Right lobe of liver (tissue), 6 donors: ENCODE data around the gene GALNS. TPM values are rescaled to one million over a fixed set of nuclear protein-coding genes. Genes with fewer than 3 reads are reported as not detected.
"Not testable (repeated sequence)": the region's sequence is repeated elsewhere in the genome, so short reads cannot be mapped to it uniquely, and the experiment has no call there.

Experiments
- ATAC-seq, 4 donors: fragments of 200-7000 bp; cut with Tn5 transposase; one replicate each; pipeline ENCODE4 v1.9.1; 2020; ENCODE audit warnings: mild to moderate bottlenecking in 4 of 4, moderate library complexity in 4 of 4
- DNase-seq, 3 donors: peaks; one replicate each; pipeline ENCODE4 v3.0.0-alpha.2; 2020
- H3K27ac ChIP-seq, 3 donors: fragments of 200-600 bp; one replicate each; pipeline ENCODE4 v1.8.0; 2022
- H3K27me3 ChIP-seq, 2 donors: fragments of 200-600 bp; one replicate each; pipeline ENCODE4 v1.8.0; 2022
- H3K36me3 ChIP-seq, 4 donors: fragments of 200-600 bp; sonication (generic) in 1 of 4; one replicate each; pipeline versions ENCODE4 v1.5.1 to v1.8.0; 2017 to 2022; ENCODE audit warnings: control low read depth in 1 of 4
- H3K4me1 ChIP-seq, 4 donors: fragments of 200-600 bp; sonication (generic) in 1 of 4; one replicate each; pipeline versions ENCODE4 v1.5.1 to v1.8.0; 2017 to 2022; ENCODE audit warnings: control low read depth in 1 of 4
- H3K4me3 ChIP-seq, 3 donors: fragments of 200-600 bp; one replicate each; pipeline ENCODE4 v1.8.0; 2022
- H3K9me3 ChIP-seq, 4 donors: fragments of 200-600 bp; sonication (generic) in 1 of 4; one replicate each; pipeline versions ENCODE4 v1.5.1 to v1.8.0; 2017 to 2022; ENCODE audit warnings: control low read depth in 1 of 4
- CTCF ChIP-seq, 4 donors: fragments of 200-600 bp in 3 of 4; fragments of 450-650 bp in 1 of 4; IDR thresholded peaks; one replicate each; pipeline versions ENCODE4 v1.5.1 to v1.8.0; 2016 to 2022; ENCODE audit warnings: antibody characterized with exemption in 4 of 4, mild to moderate bottlenecking in 2 of 4
- POLR2A ChIP-seq: fragments of 450-650 bp; IDR thresholded peaks from one replicate; pipeline ENCODE4 v1.6.1; 2017; ENCODE audit warnings: antibody characterized with exemption, mild to moderate bottlenecking
- WGBS: methylation state at CpG from one replicate; pipeline ENCODE4 v1.1.6; 2018; ENCODE audit warnings: low coverage, low lambda C conversion rate; ENCODE audit not compliant: insufficient coverage; ENCODE audit errors: missing lambda C conversion rate; 5-methylcytosine and 5-hydroxymethylcytosine counted together
- intact Hi-C, 2 donors: fragments of 100-400 bp; cut with DNase I; formaldehyde crosslinking; loops; one replicate each; pipeline versions ENCODE4 v1.11.2 to v1.14.1; 2022
- total RNA-seq, 6 experiments: library from RNA; depleted of rRNA in 2 of 6; stranded (reverse); fragments of >200 nt in 2 of 6; fragmentation: NEBNext Ultra II Directional in 3 of 6; extraction: Animal tissue kit (Norgen Biotek cat#: 25700) in 3 of 6; gene quantifications; one replicate each; pipeline versions ENCODE4 v1.1.0 to v1.2.4, GENCODE V29; 2016 to 2023
- donor health status: DM: no; HTN: yes; CAD: no.
- donor health status: DM: no; HTN: no; CAD: no.
- donor health status: DM: no; HTN: no; CAD: no.
- donor health status: DM: no; HTN: yes; CAD: no.
- donor health status: DM: no; HTN: yes; CAD: no.

Gene GALNS
- total RNA-seq, 6 experiments from 2014 or later, result 9.2 to 20.6 (median 16.5) TPM

- no peaks in the 10 kb centered on the region for H3K27me3 ChIP-seq
- no peak for DNase-seq
- WGBS, result 53% methylated on average over 15 of the region's 24 CpGs
- H3K4me1 ChIP-seq, result peaks cover 0 to 17% (median 5%) of the 10 kb centered on the region in 4 donors
- H3K27ac ChIP-seq, result no peak overlapping the region
- no peak overlapping the region for H3K4me3 ChIP-seq
- H3K9me3 ChIP-seq, result no peaks in the 10 kb centered on the region
- ATAC-seq, result peak in 3 of 4 donors; percentile 9 to 34 (median 26)
- TF ChIP-seq POLR2A (no peak), CTCF (IDR thresholded peaks at IDR 0.05) (no peak)
- intact Hi-C loops, result no loop called here
- no peaks in the 10 kb centered on the region for H3K36me3 ChIP-seq
These were observed 66.2 kb downstream of the GALNS start for GRCh38 chr16:88790312-88791211.

GRCh38 chr16:88789594-88789993 lies 67.2 kb downstream of the GALNS start:
- no peak overlapping the region for H3K4me3 ChIP-seq
- H3K27me3 ChIP-seq, result no peaks in the 10 kb centered on the region
- TF ChIP-seq POLR2A (no peak), CTCF (IDR thresholded peaks at IDR 0.05) (no peak)
- no peak overlapping the region for H3K27ac ChIP-seq
- H3K4me1 ChIP-seq, result peaks cover 0 to 17% (median 5%) of the 10 kb centered on the region in 4 donors
- no peak for DNase-seq
- no peaks in the 10 kb centered on the region for H3K9me3 ChIP-seq
- H3K36me3 ChIP-seq, result no peaks in the 10 kb centered on the region
- WGBS, result 82% methylated on average over 4 of the region's 7 CpGs
- ATAC-seq, result no peak
- intact Hi-C loops, result loop anchor here in 1 of 2 donors (5.0 kb wide), 1 partner anchor 47 kb away; no protein-coding TSS in a partner anchor

- H3K4me3 ChIP-seq, H3K36me3 ChIP-seq, ATAC-seq, H3K27ac ChIP-seq, DNase-seq, H3K27me3 ChIP-seq, H3K9me3 ChIP-seq: not testable (repeated sequence)
- intact Hi-C loops, result loop anchor here in 1 of 2 donors (5.0 kb wide), 1 partner anchor 46 kb away; no protein-coding TSS in a partner anchor
- WGBS, result 97% methylated on average over 8 of the region's 8 CpGs
- peaks cover 0 to 21% (median 8%) of the 10 kb centered on the region in 4 donors for H3K4me1 ChIP-seq
These were observed 68.0 kb downstream of the GALNS start for GRCh38 chr16:88788749-88789148.

- peaks cover 0 to 30% (median 13%) of the 10 kb centered on the region in 4 donors for H3K4me1 ChIP-seq
- peak overlapping the region in 2 of 3 donors; percentile 9 to 67 for H3K27ac ChIP-seq
- ATAC-seq, result peak; percentile 53 to 76 (median 62)
These were observed 69.0 kb downstream of the GALNS start for GRCh38 chr16:88787579-88788314.

More at GRCh38 chr16:88787579-88788314, 69.0 kb downstream of the GALNS start:
- Histone ChIP-seq H3K36me3 (no peaks in the 10 kb centered on the region), H3K4me3 (no peak overlapping the region), H3K9me3 (no peaks in the 10 kb centered on the region), H3K27me3 (no peaks in the 10 kb centered on the region)
- peak in 2 of 3 donors; percentile 80 to 90 for DNase-seq
- WGBS, result 28% methylated on average over 11 of the region's 11 CpGs
- TF ChIP-seq CTCF (IDR thresholded peaks at IDR 0.05) (no peak), POLR2A (no peak)
- intact Hi-C loops, result loop anchor here in 1 of 2 donors (5.0 kb wide), 1 partner anchor 45 kb away; no protein-coding TSS in a partner anchor
